Prostate gland (tissue), 2 donors: ENCODE results near the gene TOR3A.

Experiments used
- CTCF ChIP-seq, 4 experiments: fragments of 200-600 bp in 2 of 4; fragments of 450-650 bp in 2 of 4; sonication (generic) in 2 of 4; IDR thresholded peaks; 1 replicate in 3 of 4; 2 replicates in 1 of 4; pipeline ENCODE4 v1.5.1; 2016 to 2019; ENCODE audit warnings: antibody characterized with exemption in 4 of 4, mild to moderate bottlenecking in 2 of 4, moderate library complexity in 2 of 4
- POLR2A ChIP-seq: fragments of 450-650 bp; IDR thresholded peaks from one replicate; pipeline ENCODE4 v1.6.1; 2016; ENCODE audit warnings: antibody characterized with exemption, mild to moderate bottlenecking

GRCh38 chr1:179137617-179138255 lies 55.9 kb downstream of the TOR3A start:
- TF ChIP-seq CTCF (IDR thresholded peaks at IDR 0.05) (no peak), POLR2A (no peak)
